ENCODE results near the gene ARMCX2. TPM values are rescaled to one million over a fixed set of nuclear protein-coding genes. Genes with fewer than 3 reads are reported as not detected.

ARMCX2 gene
- total and polyA plus RNA-seq, 2 experiments from 2014 or later: 35.5 to 150 TPM

DNA sequence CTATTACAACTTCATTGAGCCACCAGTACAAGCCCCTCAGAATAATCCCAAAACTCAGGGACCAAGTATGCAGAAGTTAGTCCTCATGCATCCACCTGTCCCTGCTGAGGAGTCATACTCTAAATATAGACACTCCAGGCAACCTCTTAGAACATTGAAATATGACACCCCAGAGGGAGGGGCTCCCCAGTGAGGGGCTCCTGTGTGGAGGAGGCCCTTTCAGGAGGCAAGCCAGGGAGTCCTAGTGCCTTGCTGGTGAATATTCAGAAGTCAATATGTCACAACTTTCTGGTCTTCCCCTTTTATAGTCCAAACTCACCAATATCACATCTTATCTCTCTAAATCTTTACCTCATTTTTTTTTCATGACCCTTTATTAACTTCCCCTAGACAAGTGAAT lies 40.3 kb downstream of the ARMCX2 start:
- Histone ChIP-seq H3K36me3 (ENCODE audit: low read depth) (no peaks in the 10 kb centered on the region), H3K9me3 (ENCODE audit: low read depth) (no peaks in the 10 kb centered on the region), H3K4me1 (ENCODE audit: insufficient read depth) (0 out of 2 replicates have a peak, but pooled peaks cover 8% of the 10 kb centered on the region), H3K9ac (no peak overlapping the region), H2AFZ (no peak overlapping the region), H3K9me2 (ENCODE audit: insufficient read depth) (no peaks in the 10 kb centered on the region), H3F3A (ENCODE audit: insufficient read depth) (no peaks in the 10 kb centered on the region), H3K27me3 (replicated peaks; ENCODE audit: insufficient read depth) (no peaks in the 10 kb centered on the region), H3K27ac (no peak overlapping the region), H3K4me2 (ENCODE audit: unreplicated experiment) (no peak overlapping the region), H3K79me2 (ENCODE audit: insufficient read depth) (peaks cover 31% of the 10 kb centered on the region), H4K20me1 (ENCODE audit: insufficient read depth) (no peaks in the 10 kb centered on the region), H3K4me3 (no peak overlapping the region)
- TF ChIP-seq EZH2 (IDR thresholded peaks at IDR 0.05; ENCODE audit: insufficient read depth, poor library complexity, severe bottlenecking) (no peak), EZH2phosphoT487 (IDR thresholded peaks at IDR 0.05; ENCODE audit: insufficient read depth, low read depth) (no peak)
- DNase-seq: no peak
- in situ Hi-C loops (cut with MboI): no loop called here

DNA sequence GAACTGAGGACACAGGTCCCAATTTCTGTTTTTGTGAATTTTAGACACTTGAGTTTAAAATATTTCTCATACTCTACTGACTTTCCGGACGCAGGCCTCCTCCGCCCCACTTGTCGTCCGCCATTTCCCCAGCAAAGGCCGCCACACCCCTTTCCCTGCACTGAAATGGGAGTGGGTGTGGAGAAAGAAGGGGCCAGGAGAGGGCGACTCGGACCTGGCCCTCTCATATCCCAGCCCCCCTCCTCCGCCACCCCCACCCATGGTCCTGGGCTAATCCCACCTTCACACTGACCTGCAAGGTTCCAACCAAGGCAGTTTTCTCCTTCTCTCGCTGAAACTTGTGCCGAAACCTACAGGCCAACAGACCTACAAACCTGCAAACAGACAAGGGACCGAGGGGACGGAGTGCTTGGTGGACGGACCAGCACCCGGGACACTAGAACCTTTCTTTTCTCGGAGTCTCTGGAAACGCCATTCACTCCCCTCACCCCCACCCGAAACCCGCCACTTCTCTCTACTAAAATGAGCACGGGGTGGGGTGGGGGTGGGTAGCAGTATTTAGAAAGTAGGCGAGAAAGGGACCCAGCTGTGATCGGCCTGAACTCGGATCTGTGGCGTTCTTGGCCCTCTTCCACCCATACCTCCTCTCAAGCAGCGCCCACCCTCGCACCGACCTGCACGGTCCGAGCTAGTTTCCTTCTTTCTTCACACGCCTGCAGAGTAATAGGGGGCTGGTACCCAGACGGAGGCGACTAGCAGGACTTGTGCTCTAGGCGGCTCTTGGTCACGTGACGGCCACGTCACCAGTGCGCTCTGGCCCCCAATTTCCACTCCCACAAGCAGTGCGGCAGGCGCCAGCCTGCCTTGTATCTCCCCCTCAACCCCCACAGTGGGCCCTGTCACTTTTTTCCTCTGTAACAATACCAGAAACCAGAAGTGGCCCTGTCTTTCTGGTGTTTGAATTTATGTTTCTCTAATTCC lies 42.1 kb downstream of the ARMCX2 start, which contains the start of gene ARMCX6:
TSS of gene ARMCX6 (minus strand) at position 790 of the 981 bp plus-strand sequence. CDS start 1,380 bp downstream, outside the sequence.
- Histone ChIP-seq H3K79me2 (ENCODE audit: insufficient read depth) (peaks cover 17% of the 10 kb centered on the region), H3K4me3 (peak within 1 kb of the TSS; percentile 86), H4K20me1 (ENCODE audit: insufficient read depth) (no peaks in the 10 kb centered on the region), H3F3A (ENCODE audit: insufficient read depth) (no peaks in the 10 kb centered on the region), H2AFZ (peak within 1 kb of the TSS; percentile 95), H3K9ac (peak within 1 kb of the TSS; percentile 89), H3K4me2 (ENCODE audit: unreplicated experiment) (peak within 1 kb of the TSS; percentile 85), H3K27ac (peak within 1 kb of the TSS; percentile 75), H3K4me1 (ENCODE audit: insufficient read depth) (0 out of 2 replicates have a peak, but pooled peaks cover 6% of the 10 kb centered on the region), H3K27me3 (replicated peaks; ENCODE audit: insufficient read depth) (no peaks in the 10 kb centered on the region), H3K9me3 (ENCODE audit: low read depth) (no peaks in the 10 kb centered on the region), H3K9me2 (ENCODE audit: insufficient read depth) (no peaks in the 10 kb centered on the region), H3K36me3 (ENCODE audit: low read depth) (no peaks in the 10 kb centered on the region)
- peak; percentile 87 for DNase-seq
- WGBS, 2 experiments (ENCODE audit: low coverage in 1 of 2, low lambda C conversion rate in 2 of 2, missing lambda C conversion rate in 2 of 2): 0 to 1% methylated on average over 18 to 37 of the region's 39 CpGs
- TF ChIP-seq EZH2phosphoT487 (IDR thresholded peaks at IDR 0.05; ENCODE audit: insufficient read depth, low read depth): no peak
- no peak for TF ChIP-seq EZH2 (IDR thresholded peaks at IDR 0.05; ENCODE audit: insufficient read depth, poor library complexity, severe bottlenecking)
- in situ Hi-C loops (cut with MboI): no loop called here

DNA sequence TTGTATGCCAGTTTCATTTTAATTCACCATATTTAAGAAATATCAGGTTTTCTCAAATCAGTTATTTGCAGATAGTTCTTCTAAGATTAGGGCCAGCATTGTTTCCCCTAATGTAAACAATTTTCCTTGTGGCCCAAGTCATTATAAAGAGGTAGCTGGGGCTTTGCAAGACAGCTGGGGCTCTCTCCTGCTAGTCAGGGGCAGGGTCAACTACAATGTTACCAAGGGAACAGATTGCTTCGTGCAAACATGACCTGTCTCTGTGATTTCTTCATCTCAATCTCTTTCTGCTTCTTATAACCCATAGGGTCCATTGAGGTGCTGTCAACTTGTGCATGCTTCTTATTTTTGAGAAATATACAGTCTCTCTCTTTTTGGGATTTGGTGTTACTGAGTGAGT lies 53.9 kb downstream of the ARMCX2 start:
- no peaks in the 10 kb centered on the region; the same call in 1 of the 2 replicates for H3F3A ChIP-seq (ENCODE audit: insufficient read depth)
- H3K4me1 ChIP-seq (ENCODE audit: insufficient read depth): no peaks in the 10 kb centered on the region
- no peak overlapping the region for H3K9ac ChIP-seq
- WGBS, 2 experiments (ENCODE audit: low coverage in 1 of 2, low lambda C conversion rate in 2 of 2, missing lambda C conversion rate in 2 of 2): 78 to 85% methylated on average over 1 of the region's 1 CpG
- H3K27me3 ChIP-seq (replicated peaks; ENCODE audit: insufficient read depth): no peaks in the 10 kb centered on the region
- TF ChIP-seq EZH2phosphoT487 (IDR thresholded peaks at IDR 0.05; ENCODE audit: insufficient read depth, low read depth): no peak
- TF ChIP-seq EZH2 (IDR thresholded peaks at IDR 0.05; ENCODE audit: insufficient read depth, poor library complexity, severe bottlenecking): no peak
- no peaks in the 10 kb centered on the region for H3K36me3 ChIP-seq (ENCODE audit: low read depth)
- no peak for DNase-seq
- H3K9me2 ChIP-seq (ENCODE audit: insufficient read depth): no peaks in the 10 kb centered on the region
- no peaks in the 10 kb centered on the region for H4K20me1 ChIP-seq (ENCODE audit: insufficient read depth)
- H3K9me3 ChIP-seq (ENCODE audit: low read depth): no peaks in the 10 kb centered on the region
- in situ Hi-C loops (cut with MboI): no loop called here
- H3K27ac ChIP-seq: no peak overlapping the region
- H2AFZ ChIP-seq: no peak overlapping the region
- H3K4me2 ChIP-seq (ENCODE audit: unreplicated experiment): no peak overlapping the region
- no peaks in the 10 kb centered on the region for H3K79me2 ChIP-seq (ENCODE audit: insufficient read depth)
- no peak overlapping the region for H3K4me3 ChIP-seq

Small RNA genes lying within 50 kb of the gene (small RNA-seq; reads per million reads assigned to genes)
- gene RNU6-30P (ENCODE audit: low read depth, low replicate concordance) (0.19 reads per million), gene RNU6-587P (ENCODE audit: low read depth, low replicate concordance) (not detected)

Other genes starting within 250 kb of the ARMCX2 start
- gene ARMCX4, start 174.4 kb downstream of the ARMCX2 start, total RNA-seq (2014; rRNA removed; shearing (Covaris generic)): 1.8 and 2.3 TPM in 2 replicates
- 3.0 and 3.7 TPM in 2 replicates for gene ARMCX4, start 174.4 kb downstream of the ARMCX2 start, polyA plus RNA-seq (2016; fragmentation: Nextera tagmentation; extraction: Ambion mirVana)
- 29.0 and 30.0 TPM in 2 replicates for gene ARMCX1, start 109.3 kb downstream of the ARMCX2 start, total RNA-seq (2014; rRNA removed; shearing (Covaris generic))
- gene ARMCX1, start 109.3 kb downstream of the ARMCX2 start, polyA plus RNA-seq (2016; fragmentation: Nextera tagmentation; extraction: Ambion mirVana): 27.5 and 29.8 TPM in 2 replicates
- gene ARMCX6, start 41.9 kb downstream of the ARMCX2 start, total RNA-seq (2014; rRNA removed; shearing (Covaris generic)): 27.7 and 42.3 TPM in 2 replicates
- gene ARMCX6, start 41.9 kb downstream of the ARMCX2 start, polyA plus RNA-seq (2016; fragmentation: Nextera tagmentation; extraction: Ambion mirVana): 55.7 and 60.2 TPM in 2 replicates
- 67.4 and 87.6 TPM in 2 replicates for gene ARMCX3, start 36.7 kb downstream of the ARMCX2 start, total RNA-seq (2014; rRNA removed; shearing (Covaris generic))
- gene ARMCX3, start 36.7 kb downstream of the ARMCX2 start, polyA plus RNA-seq (2016; fragmentation: Nextera tagmentation; extraction: Ambion mirVana): 93.3 and 95.4 TPM in 2 replicates

Measured in GM23248 (cell line).